NCI-H526 treated with DMSO at 0.1 percent for 48 hours (cell line): ENCODE measurements around the gene LEMD1.
A peak's percentile ranks its signal among the peaks of the same experiment; 100 is the strongest.

Source experiments
- DNase-seq: peaks from one replicate; lab custom pipeline; 2025; lab: John Stamatoyannopoulos, UW

The LEMD1 gene, protein sequence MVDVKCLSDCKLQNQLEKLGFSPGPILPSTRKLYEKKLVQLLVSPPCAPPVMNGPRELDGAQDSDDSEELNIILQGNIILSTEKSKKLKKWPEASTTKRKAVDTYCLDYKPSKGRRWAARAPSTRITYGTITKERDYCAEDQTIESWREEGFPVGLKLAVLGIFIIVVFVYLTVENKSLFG

GRCh38 chr1:205421798-205422197 is at the start of gene LEMD1:
LEMD1 (minus strand) TSS chr1:205422056; CDS start chr1:205420536, 1,520 bp downstream.
- no peak for DNase-seq

GRCh38 chr1:205470131-205470530 is 48.3 kb upstream of the LEMD1 start:
- DNase-seq = no peak

- no peak for DNase-seq
Measured at GRCh38 chr1:205466595-205467220, 44.9 kb upstream of the LEMD1 start.

- no peak for DNase-seq
Measured at GRCh38 chr1:205465392-205465791, 43.5 kb upstream of the LEMD1 start.

DNA sequence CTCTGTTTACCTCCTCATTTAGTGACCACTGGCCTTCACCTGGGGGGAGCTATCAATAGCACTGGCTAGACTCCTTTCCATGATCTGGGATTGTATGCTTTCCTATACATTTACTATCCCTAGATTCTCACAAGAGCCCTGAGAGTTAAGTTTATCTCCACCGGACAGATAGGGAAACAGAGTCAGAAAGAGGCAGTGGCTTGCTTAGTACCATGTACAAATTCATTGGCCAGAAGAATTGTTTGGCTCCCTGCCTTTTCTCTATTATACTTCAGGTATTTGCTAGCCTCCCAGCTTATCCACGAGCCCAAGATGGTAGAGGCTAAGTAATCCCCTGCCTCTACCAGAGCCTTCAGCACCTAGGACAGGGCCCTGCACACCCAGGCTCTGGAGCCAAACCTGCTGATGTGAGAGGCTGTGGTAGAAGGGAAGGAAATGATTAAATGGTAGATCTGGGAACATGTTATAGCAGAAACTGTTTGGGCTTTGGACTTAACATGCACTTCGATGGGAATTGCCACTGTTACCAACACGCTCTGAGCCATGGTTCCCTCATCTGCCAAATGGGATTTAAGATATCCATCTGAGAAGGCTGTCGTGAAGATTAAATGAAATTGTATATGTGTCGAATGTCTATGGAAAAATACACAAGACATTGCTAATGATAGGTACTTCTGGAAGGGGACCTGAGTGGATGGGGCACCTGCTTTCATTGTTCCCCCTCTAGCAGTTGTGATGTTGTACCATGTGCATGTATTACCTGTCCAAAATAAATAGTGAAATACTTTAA is 37.1 kb upstream of the LEMD1 start:
- DNase-seq = no peak

- DNase-seq = peak; percentile 36
Measured at GRCh38 chr1:205456868-205457745, 35.3 kb upstream of the LEMD1 start.

GRCh38 chr1:205456383-205456867 is 34.6 kb upstream of the LEMD1 start:
- peak; percentile 33 for DNase-seq

- DNase-seq = no peak
Measured at GRCh38 chr1:205455581-205456382, 33.9 kb upstream of the LEMD1 start, which contains the start of gene BLACAT1. BLACAT1 (minus strand) TSS chr1:205456045.

- no peak for DNase-seq
Measured at GRCh38 chr1:205454903-205455335, 33.1 kb upstream of the LEMD1 start.

GRCh38 chr1:205453466-205453865 is 31.6 kb upstream of the LEMD1 start:
- no peak for DNase-seq

DNA sequence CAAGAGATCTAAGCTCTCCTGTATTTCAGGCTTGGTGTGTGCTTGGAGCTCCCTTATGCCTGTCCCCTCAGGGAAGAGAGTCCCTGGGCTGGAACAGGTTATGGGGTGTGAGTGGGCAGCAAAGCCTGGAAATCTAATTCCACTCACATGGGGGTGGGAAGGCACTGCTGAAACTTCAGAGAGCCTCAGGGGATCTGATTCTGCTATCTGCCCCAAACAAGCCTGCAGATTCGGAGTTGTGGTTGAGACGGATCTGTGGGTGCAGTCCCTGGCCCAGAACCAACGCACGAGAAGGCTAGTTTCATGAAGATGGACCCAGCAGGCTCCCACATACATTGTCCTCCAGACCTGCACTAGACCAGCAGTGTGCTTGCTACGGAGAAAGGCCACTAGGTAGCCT is 31.1 kb upstream of the LEMD1 start:
- DNase-seq = no peak

DNA sequence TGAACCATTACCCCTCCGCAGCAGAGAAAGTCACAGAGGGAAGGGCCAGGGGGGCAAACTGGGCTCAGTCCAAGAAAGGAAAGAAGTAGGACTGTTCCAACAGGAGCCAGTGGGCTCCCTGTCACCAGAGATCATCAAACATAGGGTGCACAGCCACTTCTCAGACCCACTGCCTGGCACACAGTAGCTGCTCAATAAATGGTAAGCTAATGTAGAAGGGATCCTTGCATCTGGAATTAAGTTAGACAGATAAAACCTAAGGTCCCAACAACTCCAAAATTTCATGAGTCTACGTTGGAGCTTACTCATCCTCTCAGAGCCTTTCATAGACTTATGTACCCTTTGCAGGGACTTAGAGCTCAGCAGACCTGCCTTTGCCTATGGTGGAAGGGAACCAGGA is 30.5 kb upstream of the LEMD1 start:
- DNase-seq = no peak

DNA sequence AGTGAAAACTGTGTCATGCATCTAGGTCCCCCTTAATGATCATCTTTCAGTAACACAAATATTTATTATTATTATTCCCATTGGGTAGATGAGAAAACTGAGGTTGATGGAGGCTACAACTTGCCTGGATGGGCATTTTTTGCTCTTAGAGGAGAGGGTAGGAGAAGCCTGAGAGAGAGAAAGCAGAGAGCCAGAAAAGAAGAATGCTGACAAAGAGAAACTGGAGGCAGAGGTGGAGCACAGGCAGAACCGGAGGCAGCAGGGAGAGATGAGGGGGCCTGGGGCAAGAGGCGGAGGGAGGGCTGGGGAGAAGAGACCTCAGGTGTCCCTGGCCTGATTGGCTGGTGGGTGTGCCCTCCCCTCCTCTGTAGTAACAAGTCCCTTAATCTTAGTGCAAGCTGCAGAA is 29.9 kb upstream of the LEMD1 start:
- no peak for DNase-seq

DNA sequence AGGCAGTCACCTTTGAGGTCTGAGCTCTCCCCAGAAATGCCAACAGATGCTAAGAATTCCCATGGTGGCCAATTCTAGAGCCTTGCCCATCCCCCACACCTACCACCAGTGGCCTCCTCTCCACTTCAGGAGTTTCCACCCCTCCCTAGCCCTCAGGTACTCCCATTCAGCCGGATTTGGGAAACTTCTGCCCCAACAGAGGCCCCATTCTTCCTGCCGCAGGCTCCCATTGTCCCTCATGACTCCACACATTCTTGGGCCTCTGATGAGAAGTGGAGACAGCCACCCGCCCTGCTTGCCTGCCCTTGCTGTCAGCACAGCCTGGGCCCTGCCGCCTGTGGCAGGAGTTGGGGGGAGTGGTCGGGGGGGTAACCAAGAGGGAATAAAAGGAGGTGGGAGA is 29.3 kb upstream of the LEMD1 start:
- DNase-seq = no peak

DNA sequence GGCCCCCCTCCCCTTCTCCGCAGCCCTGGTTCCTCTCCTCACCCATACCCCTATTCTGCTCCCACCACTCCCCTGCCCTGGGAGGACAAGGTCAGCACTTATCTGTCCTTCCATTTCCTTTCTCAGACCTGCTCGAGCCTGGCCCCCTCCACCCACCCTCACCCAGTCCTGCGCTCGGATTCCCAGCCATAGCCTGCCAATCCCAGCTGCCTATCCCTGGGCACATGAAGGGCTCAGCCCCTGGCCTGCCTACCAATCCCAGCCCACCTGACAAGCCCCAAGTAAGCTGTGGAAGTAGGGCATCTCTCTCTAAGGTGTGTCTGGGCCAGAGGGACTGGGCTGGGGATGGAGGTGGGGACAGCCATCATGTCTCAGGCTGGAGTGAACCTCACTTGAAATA is 28.6 kb upstream of the LEMD1 start:
- DNase-seq = no peak

GRCh38 chr1:205449750-205450443 is 28.0 kb upstream of the LEMD1 start:
- peak; percentile 22 for DNase-seq

GRCh38 chr1:205449254-205449749 is 27.4 kb upstream of the LEMD1 start:
- no peak for DNase-seq

DNA sequence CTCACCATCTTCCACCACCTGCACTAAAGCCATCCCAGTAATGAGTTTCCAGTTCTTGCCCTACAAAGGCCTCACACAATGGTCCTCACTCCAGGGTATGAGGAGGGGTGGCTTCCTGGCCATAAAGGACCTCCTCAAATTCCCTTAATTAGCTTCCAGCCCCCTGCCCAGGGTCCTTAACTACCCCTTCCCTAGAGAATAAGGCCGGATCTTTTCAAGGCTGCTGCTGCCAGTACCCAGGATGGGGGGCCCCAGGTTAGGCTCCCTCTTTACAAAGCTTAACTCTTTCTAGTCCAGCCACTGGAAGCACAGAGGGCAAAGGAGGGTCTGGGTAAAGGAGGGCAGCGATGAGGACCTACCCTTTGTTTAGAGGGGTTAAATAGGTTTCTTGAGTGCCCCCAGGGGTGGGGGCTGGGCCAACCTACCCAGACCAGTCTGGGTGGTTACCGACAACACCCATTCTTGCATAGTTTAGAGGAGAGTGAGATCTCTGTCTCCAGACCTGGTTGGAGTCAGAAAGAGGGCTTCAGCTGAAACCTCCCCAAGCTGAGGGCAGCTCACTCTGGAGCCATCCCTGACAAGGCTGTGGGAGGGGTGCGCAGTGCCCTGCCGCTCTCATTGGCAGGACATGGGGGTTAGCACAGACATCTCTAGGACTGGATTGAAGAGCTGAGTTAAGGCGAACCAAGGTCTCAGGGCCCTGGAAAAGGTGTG is 26.8 kb upstream of the LEMD1 start:
- no peak for DNase-seq

- no peak for DNase-seq
Measured at GRCh38 chr1:205447457-205448341, 25.8 kb upstream of the LEMD1 start.
